Tongue (tissue), 2 donors: ENCODE results near the gene FBXO21. TPM values are rescaled to one million over a fixed set of nuclear protein-coding genes. Genes with fewer than 3 reads are reported as not detected.
"Not testable (repeated sequence)": the region's sequence is repeated elsewhere in the genome, so short reads cannot be mapped to it uniquely, and the experiment has no call there.

ENCODE experiments used
- DNase-seq: peaks from one replicate; pipeline ENCODE4 v3.0.0-alpha.2; 2015
- total RNA-seq: library from RNA; depleted of rRNA; stranded (reverse); fragments of >200 nt; gene quantifications from one replicate; pipeline ENCODE4 v1.2.3, GENCODE V29; 2014

The FBXO21 gene
- total RNA-seq, 1 donor from 2014 or later = 86.8 TPM

DNA sequence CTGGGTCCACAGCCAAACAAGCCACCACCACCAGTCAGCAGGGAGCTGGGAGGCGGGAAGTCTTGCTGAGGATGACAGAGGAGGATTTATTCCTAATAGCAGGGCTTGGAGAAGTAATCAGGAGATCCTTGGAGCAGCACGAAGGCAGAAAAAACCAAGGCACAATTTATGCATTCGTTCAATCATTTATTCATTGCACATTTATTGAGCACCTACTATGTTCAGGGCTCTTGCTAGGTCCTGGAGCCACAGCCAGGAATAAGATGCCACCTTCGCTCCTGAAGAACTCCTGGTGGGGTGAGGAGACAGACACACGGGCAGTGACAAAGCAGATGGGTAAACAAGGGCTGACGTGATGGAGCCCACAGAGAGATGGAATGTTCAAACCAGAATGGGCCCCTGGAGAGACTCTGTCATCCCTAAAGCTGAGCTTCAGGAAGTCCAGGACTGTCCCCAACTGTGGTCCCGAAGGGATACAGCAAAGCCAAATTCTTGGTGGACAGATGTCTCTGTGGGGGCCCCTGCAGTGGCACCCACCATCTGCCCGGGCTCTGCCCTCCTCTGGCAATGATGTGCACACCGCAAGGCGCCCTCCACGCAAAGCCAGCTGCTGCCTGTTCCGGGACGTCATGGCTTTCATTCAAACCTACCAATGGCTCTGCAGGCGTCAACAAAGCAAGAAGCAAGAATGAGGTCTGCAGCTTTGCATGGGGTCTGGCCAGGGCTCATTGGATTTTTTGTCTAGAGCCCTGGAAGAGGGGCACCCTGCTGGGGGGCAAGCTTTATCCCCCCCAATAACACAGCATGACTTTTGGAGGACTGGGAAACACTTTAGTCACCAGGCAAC lies 88.1 kb downstream of the FBXO21 start:
- DNase-seq = no peak

DNA sequence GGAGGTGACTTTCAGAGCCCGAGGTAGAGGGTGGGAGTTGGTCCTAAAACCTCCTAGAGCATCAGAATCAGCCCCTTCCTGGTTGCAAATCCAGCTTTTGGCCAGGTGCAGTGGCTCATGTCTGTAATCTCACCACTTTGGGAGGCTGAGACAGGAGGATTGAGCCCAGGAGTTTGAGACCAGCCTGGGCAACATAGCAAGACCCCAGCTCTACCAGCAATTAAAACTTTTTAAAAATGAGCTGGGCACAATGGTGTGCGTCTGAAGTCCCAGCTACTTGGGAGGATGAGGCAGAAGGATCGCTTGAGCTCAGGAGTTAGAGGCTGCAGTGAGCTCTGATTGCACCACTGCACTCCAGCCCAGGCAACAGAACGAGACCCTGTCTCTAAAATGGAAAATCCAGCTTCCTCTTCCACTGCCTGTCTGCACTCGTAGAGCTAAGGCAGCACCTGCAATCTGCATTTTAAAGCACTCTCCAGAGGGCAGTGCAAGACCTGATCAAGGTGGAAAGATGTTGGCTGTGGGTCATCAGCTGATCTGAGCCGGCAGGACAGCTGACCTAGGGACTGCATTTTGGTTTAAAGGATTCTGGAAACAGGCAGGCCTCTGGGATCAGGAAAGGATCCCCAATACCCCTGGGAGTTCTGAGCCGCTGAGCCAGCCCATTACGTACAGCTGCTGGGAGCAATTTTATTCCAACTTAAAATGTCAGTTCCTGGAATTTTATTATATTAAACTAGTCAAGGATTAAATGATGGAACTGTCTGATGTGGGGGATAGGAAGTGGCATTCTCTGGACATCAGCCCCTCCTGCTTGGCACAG lies 89.2 kb downstream of the FBXO21 start:
- no peak for DNase-seq

DNA sequence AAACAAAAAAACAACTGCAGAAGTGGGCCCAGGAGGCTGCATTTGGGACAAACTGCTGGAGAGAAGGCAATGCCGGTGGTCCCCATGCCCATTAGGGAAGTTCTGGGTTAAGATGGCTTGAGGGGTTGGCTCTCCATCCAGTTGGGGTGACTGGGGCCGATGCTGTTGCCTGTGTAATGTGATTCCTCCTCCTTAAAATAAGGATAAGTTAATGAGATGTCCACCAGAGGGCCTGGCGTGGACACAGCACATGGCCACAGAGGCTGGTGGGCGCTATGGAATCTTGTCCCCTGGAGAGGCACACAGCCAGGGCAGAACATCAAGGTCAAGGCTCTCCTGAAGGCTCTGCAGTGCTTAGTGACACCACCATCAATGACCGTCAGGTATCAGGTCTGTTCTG lies 90.0 kb downstream of the FBXO21 start:
- DNase-seq = no peak

DNA sequence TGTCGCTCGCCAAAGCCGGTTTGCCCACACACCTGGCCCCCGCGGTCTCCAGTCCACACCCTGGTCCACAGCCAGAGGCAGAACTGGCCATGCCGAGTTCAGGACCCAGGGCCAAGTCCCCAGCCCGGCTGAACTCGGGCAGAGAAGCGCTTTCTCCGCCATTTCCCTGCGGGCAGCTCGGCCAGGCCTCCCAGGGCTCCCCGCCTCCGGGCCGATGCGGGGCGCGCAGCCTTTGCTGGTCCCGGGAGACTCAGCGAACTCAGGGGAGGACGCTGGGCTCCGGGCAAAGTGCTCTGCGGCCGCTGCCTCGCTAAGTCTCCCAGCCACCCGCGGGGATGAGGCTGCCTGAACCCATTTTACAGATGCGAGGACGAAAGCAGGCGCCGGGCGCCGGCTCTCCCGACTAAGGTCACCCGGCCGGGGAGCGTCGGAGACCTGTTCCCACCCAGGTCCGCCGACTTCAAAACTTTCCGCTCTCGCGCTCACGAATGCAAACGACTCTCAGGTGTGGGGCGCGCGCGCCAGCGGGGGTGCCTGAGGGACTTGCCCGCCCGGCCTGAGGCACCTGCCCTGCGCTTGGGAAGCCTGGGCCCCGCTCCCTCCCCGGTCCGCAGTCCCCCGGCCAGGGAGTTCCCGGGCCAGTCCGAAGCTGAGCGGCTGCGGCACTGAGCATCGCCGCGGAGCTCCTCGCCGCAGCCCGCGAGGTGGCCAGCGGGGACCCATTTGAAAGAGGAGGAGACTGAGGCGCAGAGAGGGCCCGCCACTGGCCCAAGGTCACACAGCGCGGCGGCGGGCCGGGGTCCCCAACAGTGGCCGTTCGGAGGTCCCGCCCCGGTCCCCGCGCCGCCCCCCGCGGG lies 91.7 kb downstream of the FBXO21 start:
- DNase-seq = no peak

DNA sequence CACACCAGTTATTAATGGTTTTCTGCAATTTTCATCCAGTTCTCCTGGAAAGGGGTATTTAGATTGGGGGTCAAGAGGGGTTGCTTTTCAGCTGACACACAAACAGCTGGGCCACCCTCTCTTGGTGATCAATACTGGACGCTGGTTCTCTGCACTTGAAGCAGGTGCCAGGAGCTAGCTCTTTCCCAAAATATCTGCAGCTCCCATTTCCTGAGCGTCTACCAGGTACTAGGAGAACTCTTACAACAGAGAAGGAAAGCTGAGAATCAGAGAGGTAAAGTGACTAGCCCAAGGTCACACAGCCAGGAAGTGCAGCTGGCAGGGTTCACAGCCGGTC lies 92.3 kb downstream of the FBXO21 start:
- DNase-seq = no peak

DNA sequence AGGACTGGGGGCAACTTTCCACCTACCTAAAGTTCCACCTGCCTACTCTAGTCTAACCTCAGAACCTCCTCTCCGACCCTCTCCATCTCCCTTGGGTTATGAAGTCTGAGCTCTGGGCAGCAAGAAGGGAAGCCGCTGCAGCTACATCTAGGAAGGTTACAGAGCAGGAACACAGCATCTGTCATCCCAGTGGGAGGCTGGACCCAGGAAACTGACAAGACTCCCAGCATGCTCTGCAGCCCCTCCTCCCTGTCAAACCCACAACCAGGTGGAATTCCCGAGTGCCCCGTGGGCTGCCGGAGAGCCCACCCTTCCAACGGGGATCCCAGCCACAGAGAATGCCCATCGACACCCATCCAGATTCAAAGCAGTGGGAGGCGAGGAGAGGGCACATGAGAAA lies 93.1 kb downstream of the FBXO21 start:
- DNase-seq = no peak

DNA sequence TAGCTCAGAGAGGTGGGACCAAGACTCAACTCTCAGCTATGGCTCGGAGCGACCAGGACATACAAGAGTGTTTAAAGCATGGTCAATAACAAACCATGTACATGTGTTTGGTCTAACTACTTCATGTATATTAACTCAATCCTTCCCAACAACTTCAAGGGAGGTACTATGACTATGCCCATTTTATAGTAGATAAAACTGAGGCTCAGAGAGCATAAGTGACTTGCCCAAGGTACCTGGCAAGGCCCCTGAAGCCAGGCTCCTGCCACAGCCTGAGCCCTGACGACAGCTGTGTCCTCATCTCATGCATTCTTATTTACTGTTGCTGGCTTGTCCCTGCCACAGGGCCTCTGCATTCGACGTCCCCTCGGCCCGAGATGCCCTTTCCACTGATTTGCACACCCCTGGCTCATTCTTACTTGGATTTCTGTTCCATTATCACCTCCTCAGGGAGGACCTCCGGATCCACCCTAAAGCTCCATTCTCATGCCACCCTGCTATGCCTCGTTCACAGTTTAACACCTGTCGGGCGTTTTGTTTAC lies 93.7 kb downstream of the FBXO21 start:
- DNase-seq = no peak

DNA sequence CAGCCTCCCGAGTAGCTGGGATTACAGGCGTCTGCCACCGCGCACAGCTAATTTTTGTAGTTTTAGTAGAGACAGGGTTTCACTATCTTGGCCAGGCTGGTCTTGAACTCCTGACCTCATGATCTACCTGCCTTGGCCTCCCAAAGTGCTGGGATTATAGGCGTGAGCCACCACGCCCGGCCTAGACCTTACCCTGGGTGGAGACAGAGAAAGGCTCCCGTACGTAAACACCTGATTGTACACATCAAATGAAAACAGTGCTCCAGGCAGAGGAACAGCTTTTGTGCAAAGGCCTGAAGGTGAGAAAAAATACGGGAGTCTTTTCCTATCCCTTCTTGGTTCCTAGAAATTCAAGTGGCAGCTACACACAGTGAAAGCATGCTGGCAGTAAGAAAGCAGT lies 95.1 kb downstream of the FBXO21 start:
- not testable (repeated sequence) for DNase-seq

DNA sequence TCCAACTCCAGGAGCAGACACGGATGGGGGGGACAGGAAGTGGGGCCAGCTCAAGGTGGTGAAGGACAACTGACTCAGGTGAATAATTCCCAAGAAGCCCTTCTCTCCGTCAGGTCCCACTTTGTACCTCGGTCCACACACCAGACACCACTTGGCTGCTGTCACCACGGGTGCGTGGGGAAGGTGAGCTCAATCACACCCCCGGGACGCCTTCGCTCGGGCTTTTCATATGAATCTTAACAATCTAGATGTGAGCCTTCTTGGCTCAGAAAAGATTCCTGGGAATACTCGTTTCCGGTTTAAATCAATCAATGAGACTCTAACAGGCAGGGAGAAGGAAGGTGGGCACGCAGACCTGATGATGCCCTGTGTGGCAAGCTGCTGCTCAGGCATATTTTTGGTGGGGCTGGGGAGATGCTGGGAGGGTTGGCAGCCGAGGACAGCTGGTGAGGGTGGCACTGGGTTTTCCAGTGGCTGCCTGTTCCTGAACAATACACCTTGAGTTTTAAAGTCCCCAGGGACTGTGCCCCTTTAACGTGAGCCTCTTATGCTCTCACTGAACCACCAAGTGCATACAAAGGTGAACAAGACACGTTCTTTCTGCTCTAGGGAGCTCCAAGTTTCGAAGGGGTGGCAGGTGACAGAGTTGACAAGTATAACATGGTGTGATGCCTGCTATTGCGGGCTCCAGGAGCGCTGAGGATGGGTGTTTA lies 96.2 kb downstream of the FBXO21 start:
- no peak for DNase-seq

DNA sequence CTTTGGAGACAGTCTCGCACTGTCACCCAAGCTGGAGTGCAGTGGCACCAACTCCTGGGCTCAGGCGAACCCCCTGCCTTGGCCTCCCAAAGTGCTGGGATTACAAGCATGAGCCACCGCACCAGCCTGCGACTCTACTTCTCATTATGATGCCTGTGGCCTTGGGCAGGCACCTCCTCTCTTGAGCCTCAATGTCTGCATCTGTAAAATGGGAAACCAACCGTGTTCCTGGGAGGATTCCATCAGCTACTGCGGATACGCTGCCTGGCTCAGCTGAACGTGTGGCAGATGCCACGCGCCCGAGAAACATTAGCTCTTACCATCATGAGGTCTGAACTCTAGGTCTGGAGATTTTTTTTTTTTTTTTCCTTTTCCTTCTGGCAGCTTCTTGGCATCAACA lies 96.8 kb downstream of the FBXO21 start:
- DNase-seq = no peak

DNA sequence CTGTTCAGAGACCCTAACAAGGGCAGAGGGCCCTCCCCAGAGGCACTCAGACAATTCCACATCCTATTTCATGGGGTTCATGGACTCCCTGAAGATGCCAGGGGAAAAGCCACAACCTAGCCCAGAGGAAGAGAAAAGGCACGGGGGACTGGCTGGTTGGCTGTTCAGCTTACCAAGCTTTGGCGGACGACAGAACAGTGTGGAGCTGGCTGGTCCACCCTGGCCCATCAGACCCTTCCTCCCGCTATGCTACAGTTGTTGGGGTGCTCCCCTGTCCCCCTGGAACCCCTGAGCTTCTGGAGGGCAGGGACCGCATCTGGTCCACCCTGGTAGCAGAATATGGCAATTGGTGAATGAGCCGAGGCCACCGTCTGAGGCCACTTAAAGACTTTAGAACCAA lies 97.4 kb downstream of the FBXO21 start:
- no peak for DNase-seq

DNA sequence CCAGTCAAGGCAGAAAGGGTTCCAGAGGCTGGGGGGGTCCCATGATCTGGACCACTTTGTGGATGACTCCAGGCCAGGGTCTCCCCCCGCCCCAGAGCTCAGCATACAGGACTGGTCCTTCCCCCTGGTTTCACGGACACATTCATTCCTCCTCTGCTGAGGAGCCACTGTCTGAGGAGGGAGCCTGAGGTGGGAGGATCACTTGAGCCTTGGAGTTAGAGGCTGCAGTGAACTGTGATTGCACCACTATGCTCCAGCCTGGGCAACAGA lies 97.8 kb downstream of the FBXO21 start:
- no peak for DNase-seq

Other genes starting within 250 kb of the FBXO21 start
- 14.5 TPM for gene TESC, start 91.1 kb downstream of the FBXO21 start, total RNA-seq
- gene NOS1, start 171.2 kb upstream of the FBXO21 start, total RNA-seq = 21.2 TPM